Measurements from ENCODE around the gene HDAC10.

HDAC10 gene

GRCh38 chr22:50257041-50257440 lies 6.0 kb upstream of the HDAC10 start:
- no peak for DNase-seq (ENCODE audit: low read depth in 2 of 2)

- no peak for DNase-seq (ENCODE audit: low read depth in 2 of 2)
Observed at GRCh38 chr22:50256258-50256862, 5.3 kb upstream of the HDAC10 start.

- no peak for DNase-seq (ENCODE audit: low read depth in 2 of 2)
Observed at GRCh38 chr22:50255607-50256006, 4.5 kb upstream of the HDAC10 start.

GRCh38 chr22:50255099-50255498 lies 4.0 kb upstream of the HDAC10 start:
- no peak for DNase-seq (ENCODE audit: low read depth in 2 of 2)

- no peak for DNase-seq (ENCODE audit: low read depth in 2 of 2)
Observed at GRCh38 chr22:50253941-50254340, 2.9 kb upstream of the HDAC10 start.

GRCh38 chr22:50253046-50253915 lies 2.2 kb upstream of the HDAC10 start:
- DNase-seq (ENCODE audit: low read depth in 2 of 2) = no peak

GRCh38 chr22:50252082-50253045 lies 1.3 kb upstream of the HDAC10 start:
- peak; percentile 47 to 48 for DNase-seq (ENCODE audit: low read depth in 2 of 2)

- no peak for DNase-seq (ENCODE audit: low read depth in 2 of 2)
Observed at GRCh38 chr22:50251477-50252081, 514 bp upstream of the HDAC10 start.

- DNase-seq (ENCODE audit: low read depth in 2 of 2) = no peak
Observed at GRCh38 chr22:50250249-50250554, 863 bp downstream of the HDAC10 start.

GRCh38 chr22:50249341-50250248 lies 1.5 kb downstream of the HDAC10 start:
- DNase-seq (ENCODE audit: low read depth in 2 of 2) = no peak

- DNase-seq (ENCODE audit: low read depth in 2 of 2) = no peak
Observed at GRCh38 chr22:50248196-50249081, 2.6 kb downstream of the HDAC10 start.

- DNase-seq (ENCODE audit: low read depth in 2 of 2) = no peak
Observed at GRCh38 chr22:50247748-50248147, 3.3 kb downstream of the HDAC10 start.

GRCh38 chr22:50246242-50247175 lies 4.6 kb downstream of the HDAC10 start:
- DNase-seq (ENCODE audit: low read depth in 2 of 2) = no peak

GRCh38 chr22:50245214-50246072 lies 5.6 kb downstream of the HDAC10 start:
- DNase-seq (ENCODE audit: low read depth in 2 of 2) = no peak

GRCh38 chr22:50244420-50245213 lies 6.4 kb downstream of the HDAC10 start, which contains the start of gene TUBGCP6:
TUBGCP6 (minus strand) TSS chr22:50245023; CDS start chr22:50244459, 564 bp downstream.
- peak; percentile 84 to 88 for DNase-seq (ENCODE audit: low read depth in 2 of 2)

GRCh38 chr22:50243685-50244419 lies 7.2 kb downstream of the HDAC10 start:
- no peak for DNase-seq (ENCODE audit: low read depth in 2 of 2)

Measured in activated CD8-positive, alpha-beta memory T cell treated with anti-CD3 and anti-CD28 coated beads for 4 hours (primary cell).